BLaER1 treated with 17β-estradiol and CSF1 and Interleukin-3, amounts not matched to agents 10 nM and 100 nM (cell line): ENCODE results near the gene PAK4.
A peak's percentile ranks its signal among the peaks of the same experiment; 100 is the strongest.
"Not testable (repeated sequence)": the region's sequence is repeated elsewhere in the genome, so short reads cannot be mapped to it uniquely, and the experiment has no call there.

Experiments
- H3K27ac ChIP-seq, 11 experiments: shearing (Covaris generic); formaldehyde crosslinking; 2 replicates each; pipeline ENCODE4 v1.8.1; 2022
- H3K27me3 ChIP-seq, 11 experiments: shearing (Covaris generic); formaldehyde crosslinking; 2 replicates each; pipeline ENCODE4 v1.8.1; 2022
- H3K36me3 ChIP-seq, 11 experiments: shearing (Covaris generic); formaldehyde crosslinking; 2 replicates each; pipeline ENCODE4 v1.8.1; 2022
- H3K4me1 ChIP-seq, 10 experiments: shearing (Covaris generic); formaldehyde crosslinking; 2 replicates each; pipeline ENCODE4 v1.8.1; 2022
- H3K4me2 ChIP-seq, 11 experiments: shearing (Covaris generic); formaldehyde crosslinking; 2 replicates each; pipeline ENCODE4 v1.8.1; 2022
- H3K4me3 ChIP-seq, 10 experiments: shearing (Covaris generic); formaldehyde crosslinking; 2 replicates each; pipeline ENCODE4 v1.8.1; 2022
- H3K9ac ChIP-seq, 11 experiments: shearing (Covaris generic); formaldehyde crosslinking; 2 replicates each; pipeline ENCODE4 v1.8.1; 2022
- H3K9me3 ChIP-seq, 11 experiments: shearing (Covaris generic); formaldehyde crosslinking; replicated peaks in 1 of 11; 2 replicates each; pipeline ENCODE4 v1.8.1; 2022
- H4K20me1 ChIP-seq, 11 experiments: shearing (Covaris generic); formaldehyde crosslinking; 2 replicates each; pipeline ENCODE4 v1.8.1; 2022
- Cebpa-rat ChIP-seq, 11 experiments: shearing (Covaris generic); IDR thresholded peaks; 2 replicates each; pipeline ENCODE4 v1.8.1; 2022

Gene PAK4

GRCh38 chr19:39139305-39139874, 13.8 kb downstream of the PAK4 start:
- H4K20me1 ChIP-seq, result peaks cover 8 to 100% (median 100%) of the 10 kb centered on the region in 11 experiments; a peak in 21 of 22 replicates
- peaks cover 35 to 88% (median 80%) of the 10 kb centered on the region in 10 experiments for H3K4me1 ChIP-seq
- TF ChIP-seq Cebpa-rat (IDR thresholded peaks at IDR 0.05), result no peak
- H3K36me3 ChIP-seq, result peaks cover 0 to 11% (median 0%) of the 10 kb centered on the region in 11 experiments; a peak in 3 of 22 replicates
- H3K4me3 ChIP-seq, result no peak overlapping the region
- no peaks in the 10 kb centered on the region for H3K9me3 ChIP-seq
- H3K4me2 ChIP-seq, result peak overlapping the region in 6 of 11 experiments; percentile 7 to 22 (median 14); a peak in 6 of 22 replicates
- H3K9ac ChIP-seq, result peak overlapping the region in 3 of 11 experiments; percentile 19 to 32 (median 21); a peak in 5 of 22 replicates
- no peaks in the 10 kb centered on the region for H3K27me3 ChIP-seq
- no peak overlapping the region for H3K27ac ChIP-seq

- Histone ChIP-seq H3K4me3 (no peak overlapping the region), H3K27me3 (no peaks in the 10 kb centered on the region), H3K4me2 (peak overlapping the region in 5 of 11 experiments; percentile 7 to 24 (median 20); a peak in 7 of 22 replicates), H3K9me3 (no peaks in the 10 kb centered on the region), H3K4me1 (peaks cover 41 to 90% (median 82%) of the 10 kb centered on the region in 10 experiments), H4K20me1 (peaks cover 10 to 100% (median 100%) of the 10 kb centered on the region in 11 experiments; a peak in 21 of 22 replicates), H3K36me3 (peaks cover 0 to 11% (median 0%) of the 10 kb centered on the region in 11 experiments; a peak in 3 of 22 replicates), H3K27ac (no peak overlapping the region), H3K9ac (peak overlapping the region in 3 of 11 experiments; percentile 9 to 32 (median 19); a peak in 4 of 22 replicates)
- no peak for TF ChIP-seq Cebpa-rat (IDR thresholded peaks at IDR 0.05)
Measured at GRCh38 chr19:39139971-39140453, 14.4 kb downstream of the PAK4 start.

- Histone ChIP-seq H3K9me3 (no peaks in the 10 kb centered on the region), H3K4me3 (no peak overlapping the region), H3K27ac (no peak overlapping the region), H3K36me3 (peaks cover 0 to 9% (median 0%) of the 10 kb centered on the region in 11 experiments; a peak in 3 of 22 replicates), H3K9ac (no peak overlapping the region; a peak in 1 of 22 replicates), H3K27me3 (no peaks in the 10 kb centered on the region), H4K20me1 (peaks cover 14 to 100% (median 100%) of the 10 kb centered on the region in 11 experiments; a peak in 21 of 22 replicates), H3K4me2 (peak overlapping the region in 4 of 11 experiments; percentile 7 to 24 (median 16); a peak in 4 of 22 replicates), H3K4me1 (peaks cover 45 to 91% (median 82%) of the 10 kb centered on the region in 10 experiments)
- TF ChIP-seq Cebpa-rat (IDR thresholded peaks at IDR 0.05), result no peak
Measured at GRCh38 chr19:39140594-39140993, 15.0 kb downstream of the PAK4 start.

- TF ChIP-seq Cebpa-rat (IDR thresholded peaks at IDR 0.05), result no peak
- Histone ChIP-seq H4K20me1 (peaks cover 14 to 100% (median 100%) of the 10 kb centered on the region in 11 experiments; a peak in 21 of 22 replicates), H3K4me3 (no peak overlapping the region), H3K36me3 (peaks cover 0 to 5% (median 0%) of the 10 kb centered on the region in 11 experiments; a peak in 4 of 22 replicates), H3K9me3 (no peaks in the 10 kb centered on the region), H3K27ac (no peak overlapping the region), H3K9ac (peak overlapping the region in 3 of 11 experiments; percentile 24 to 44 (median 28); a peak in 2 of 22 replicates), H3K27me3 (no peaks in the 10 kb centered on the region), H3K4me1 (peaks cover 36 to 86% (median 75%) of the 10 kb centered on the region in 10 experiments), H3K4me2 (peak overlapping the region; percentile 64 to 81 (median 70))
Measured at GRCh38 chr19:39141929-39142328, 16.3 kb downstream of the PAK4 start.

GRCh38 chr19:39142630-39143029, 17.0 kb downstream of the PAK4 start:
- Histone ChIP-seq H3K9me3 (no peaks in the 10 kb centered on the region), H3K4me2 (peak overlapping the region; percentile 64 to 81 (median 70)), H3K4me3 (no peak overlapping the region), H3K27ac (0 out of 22 replicates have a peak overlapping the region, but pooled peaks of 2 of the 11 experiments have one; percentile 4 to 15), H3K27me3 (no peaks in the 10 kb centered on the region), H3K9ac (peak overlapping the region in 5 of 11 experiments; percentile 9 to 44 (median 28); a peak in 4 of 22 replicates), H3K4me1 (peaks cover 36 to 86% (median 74%) of the 10 kb centered on the region in 10 experiments), H3K36me3 (peaks cover 0 to 5% (median 0%) of the 10 kb centered on the region in 11 experiments; a peak in 3 of 22 replicates), H4K20me1 (peaks cover 14 to 100% (median 98%) of the 10 kb centered on the region in 11 experiments; a peak in 21 of 22 replicates)
- no peak for TF ChIP-seq Cebpa-rat (IDR thresholded peaks at IDR 0.05)

GRCh38 chr19:39143757-39144289, 18.2 kb downstream of the PAK4 start:
- H3K27ac ChIP-seq, result not testable (repeated sequence)
- peaks cover 12 to 98% (median 86%) of the 10 kb centered on the region in 11 experiments; a peak in 21 of 22 replicates for H4K20me1 ChIP-seq

GRCh38 chr19:39144290-39145071, 18.9 kb downstream of the PAK4 start:
- Histone ChIP-seq H3K9me3 (peaks cover 3 to 11% (median 6%) of the 10 kb centered on the region in 11 experiments; a peak in 12 of 22 replicates), H3K4me3 (no peak overlapping the region), H3K4me2 (peak overlapping the region; percentile 45 to 86 (median 72)), H3K4me1 (peaks cover 36 to 72% (median 62%) of the 10 kb centered on the region in 10 experiments), H3K27ac (peak overlapping the region in 2 of 11 experiments; percentile 3 to 21; a peak in 2 of 22 replicates), H3K27me3 (no peaks in the 10 kb centered on the region), H3K36me3 (peaks cover 7 to 16% (median 12%) of the 10 kb centered on the region in 11 experiments; a peak in 21 of 22 replicates), H3K9ac (peak overlapping the region in 8 of 11 experiments; percentile 0 to 41 (median 19); a peak in 8 of 22 replicates), H4K20me1 (peaks cover 6 to 96% (median 80%) of the 10 kb centered on the region in 11 experiments; a peak in 21 of 22 replicates)
- no peak for TF ChIP-seq Cebpa-rat (IDR thresholded peaks at IDR 0.05)

More at GRCh38 chr19:39143757-39144289, 18.2 kb downstream of the PAK4 start:
- H3K9ac ChIP-seq, result peak overlapping the region in 6 of 11 experiments; percentile 0 to 41 (median 18); a peak in 5 of 22 replicates
- peaks cover 2 to 11% (median 7%) of the 10 kb centered on the region in 11 experiments; a peak in 21 of 22 replicates for H3K36me3 ChIP-seq
- not testable (repeated sequence) for H3K27me3 ChIP-seq, H3K9me3 ChIP-seq, H3K4me3 ChIP-seq
- peaks cover 36 to 79% (median 68%) of the 10 kb centered on the region in 10 experiments for H3K4me1 ChIP-seq
- peak overlapping the region; percentile 45 to 86 (median 72); a peak in 21 of 22 replicates for H3K4me2 ChIP-seq
